Activated CD8-positive, alpha-beta memory T cell treated with anti-CD3 and anti-CD28 coated beads, Interleukin-2, amount 10 ng/mL, durations not matched to agents 7 days and 5 days (primary cell): ENCODE measurements around the gene EIF2D. TPM values are rescaled to one million over a fixed set of nuclear protein-coding genes. Genes with fewer than 3 reads are reported as not detected.
A peak's percentile ranks its signal among the peaks of the same experiment; 100 is the strongest.
"Not testable (repeated sequence)": the region's sequence is repeated elsewhere in the genome, so short reads cannot be mapped to it uniquely, and the experiment has no call there.

ENCODE experiments used
- ATAC-seq: fragments of 150-1000 bp; cut with Tn5 transposase; one replicate; pipeline ENCODE4 v1.10.0; 2021; ENCODE audit warnings: moderate library complexity
- CTCF ChIA-PET: fragments of 350-600 bp; sonication (Branson Sonifier 250); formaldehyde crosslinking; loops from one replicate; lab custom pipeline; 2021; ENCODE audit warnings: antibody characterized with exemption; lab: Charles Lee
- DNase-seq: peaks from one replicate; pipeline ENCODE4 v3.0.0-alpha.2; 2020
- H3K27ac Mint-ChIP-seq: one replicate; pipeline ENCODE4 v1.8.0; 2021; ENCODE audit warnings: mild to moderate bottlenecking, mixed read lengths
- H3K27me3 Mint-ChIP-seq: one replicate; pipeline ENCODE4 v1.8.0; 2021; ENCODE audit warnings: mixed read lengths
- H3K36me3 Mint-ChIP-seq: one replicate; pipeline ENCODE4 v1.8.0; 2021; ENCODE audit warnings: mild to moderate bottlenecking, mixed read lengths
- H3K4me1 Mint-ChIP-seq: one replicate; pipeline ENCODE4 v1.8.0; 2021; ENCODE audit warnings: mixed read lengths
- H3K4me3 Mint-ChIP-seq: one replicate; pipeline ENCODE4 v1.8.0; 2021; ENCODE audit warnings: mild to moderate bottlenecking, moderate library complexity, mixed read lengths
- H3K9me3 Mint-ChIP-seq: one replicate; pipeline ENCODE4 v1.8.0; 2022; ENCODE audit warnings: low read depth, mixed read lengths
- total RNA-seq, 2 experiments: library from RNA; stranded (reverse); gene quantifications; one replicate each; pipeline ENCODE4 v1.2.3, GENCODE V29; 2021

EIF2D gene
- total RNA-seq, 2 experiments from 2014 or later: 51.7 to 68.4 TPM

DNA sequence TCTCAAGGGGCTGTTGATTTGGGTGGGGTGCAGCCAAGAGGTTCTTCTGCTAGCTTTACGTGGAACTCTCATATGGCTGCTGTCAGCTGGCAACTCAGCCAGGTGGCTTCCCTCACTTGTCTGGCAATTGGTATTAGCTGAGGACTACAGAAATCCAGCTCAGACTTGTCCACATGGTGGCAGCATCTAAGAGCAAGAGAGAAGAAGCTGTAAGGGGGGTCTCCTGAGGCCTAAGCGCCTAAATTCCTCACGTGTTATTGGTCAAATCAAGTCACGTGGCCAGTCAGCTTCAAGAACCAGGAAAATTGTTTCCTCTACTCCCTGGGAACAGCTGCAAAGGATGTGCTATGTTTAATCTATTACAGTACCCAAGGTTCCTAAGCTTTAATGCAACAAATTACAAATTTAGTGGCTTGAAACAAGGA, 18.8 kb upstream of the EIF2D start:
- DNase-seq (peak; percentile 53), ATAC-seq (no peak)
- Mint-ChIP-seq H3K4me3 (no peak overlapping the region), H3K27me3 (peaks cover 35% of the 10 kb centered on the region), H3K9me3 (no peaks in the 10 kb centered on the region), H3K4me1 (peaks cover 15% of the 10 kb centered on the region), H3K27ac (no peak overlapping the region), H3K36me3 (peaks cover 1% of the 10 kb centered on the region)
- CTCF ChIA-PET: interaction anchor here (0.6 to 8.1 kb wide), 23 partner anchors 9 to 351 kb away, joined by 3 to 97 read pairs (median 4); partner anchors contain the start of gene EIF2D

DNA sequence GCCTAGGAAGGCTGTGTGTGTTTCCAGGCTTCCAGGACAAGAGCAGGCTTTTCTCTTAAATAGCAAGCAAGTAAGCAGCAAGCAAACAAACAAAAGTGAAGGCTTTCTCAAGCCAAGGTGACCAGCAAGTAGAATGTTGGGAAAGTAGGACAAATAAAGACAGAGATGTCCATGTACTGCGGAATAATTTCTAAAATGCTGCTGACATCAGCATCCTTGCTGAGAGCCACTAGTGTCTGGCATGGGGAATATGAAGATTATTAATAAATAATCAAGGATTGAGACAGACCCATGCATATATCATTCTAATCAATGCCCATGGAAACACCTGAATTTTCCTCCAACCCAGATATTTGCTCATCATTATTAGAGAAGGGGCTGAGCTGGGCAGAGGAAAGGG, 16.7 kb upstream of the EIF2D start:
- CTCF ChIA-PET: interaction anchor here (1.1 to 8.1 kb wide), 7 partner anchors 18 to 150 kb away, joined by 3 to 97 read pairs (median 3); partner anchors contain the start of gene EIF2D
- DNase-seq: no peak
- H3K36me3 Mint-ChIP-seq: peaks cover 3% of the 10 kb centered on the region
- H3K4me3 Mint-ChIP-seq: no peak overlapping the region
- H3K4me1 Mint-ChIP-seq: no peaks in the 10 kb centered on the region
- no peak for ATAC-seq
- peaks cover 2% of the 10 kb centered on the region for H3K9me3 Mint-ChIP-seq
- peaks cover 45% of the 10 kb centered on the region for H3K27me3 Mint-ChIP-seq
- no peak overlapping the region for H3K27ac Mint-ChIP-seq

DNA sequence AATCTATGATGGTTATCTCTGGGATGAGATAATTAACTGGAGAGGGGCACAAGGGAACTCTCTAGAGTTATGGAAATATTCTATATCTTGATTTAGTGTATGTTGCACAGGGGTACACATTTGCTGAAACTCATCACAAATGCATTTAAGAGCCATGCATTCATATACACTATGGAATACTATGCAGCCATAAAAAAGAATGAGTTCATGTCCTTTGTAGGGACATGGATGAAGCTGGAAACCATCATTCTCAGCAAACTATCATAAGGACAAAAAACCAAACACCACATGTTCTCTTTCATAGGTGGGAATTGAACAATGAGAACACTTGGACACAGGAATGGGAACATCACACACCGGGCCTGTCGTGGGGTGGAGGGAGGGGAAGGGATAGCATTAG, 14.1 kb upstream of the EIF2D start:
- not testable (repeated sequence) for H3K27ac Mint-ChIP-seq, DNase-seq, H3K4me3 Mint-ChIP-seq, H3K36me3 Mint-ChIP-seq, H3K4me1 Mint-ChIP-seq, ATAC-seq, H3K9me3 Mint-ChIP-seq
- H3K27me3 Mint-ChIP-seq: peaks cover 35% of the 10 kb centered on the region
- CTCF ChIA-PET: interaction anchor here (1.2 to 8.1 kb wide), 5 partner anchors 9 to 108 kb away, joined by 3 to 97 read pairs (median 7); partner anchors contain the start of genes DYRK3 and EIF2D

DNA sequence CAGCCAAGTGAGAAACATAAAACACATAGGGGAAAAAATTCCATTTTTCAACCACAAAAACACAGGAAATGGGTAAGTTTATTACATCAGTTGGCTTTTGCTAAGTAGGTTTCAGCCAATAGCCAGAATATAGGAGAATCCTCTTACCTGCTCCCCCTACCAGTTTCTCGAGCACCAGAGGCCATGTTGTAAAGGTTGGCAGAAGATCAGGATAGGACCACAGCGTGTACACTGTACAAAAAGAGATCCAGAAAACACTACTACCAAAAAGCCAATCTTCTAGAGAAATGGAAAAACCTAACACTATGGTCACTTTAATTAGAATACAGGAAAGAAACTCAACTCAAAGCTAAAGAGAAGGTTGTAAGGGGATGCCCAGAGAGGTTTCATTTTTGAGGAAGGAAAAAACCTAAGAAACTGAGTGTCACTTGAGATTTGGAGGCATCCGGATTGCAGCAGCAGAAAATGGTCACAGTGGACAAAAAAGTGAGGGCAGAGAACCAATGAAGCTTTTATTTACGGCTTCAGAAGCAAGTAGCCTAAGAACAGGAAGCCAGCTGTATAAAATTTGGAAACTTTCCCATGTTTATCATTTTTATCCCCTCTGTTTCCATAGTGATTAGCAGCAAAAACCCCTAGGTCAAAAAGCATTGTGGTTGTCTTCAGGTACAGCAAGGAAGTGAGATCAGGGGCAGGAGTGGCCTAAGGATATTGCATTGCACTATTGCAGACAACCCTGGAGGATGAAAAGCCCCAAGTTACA, 2.9 kb downstream of the EIF2D start:
- no peaks in the 10 kb centered on the region for H3K27me3 Mint-ChIP-seq
- CTCF ChIA-PET: interaction anchor here (0.6 to 8.3 kb wide), 18 partner anchors 17 to 895 kb away, joined by 3 to 63 read pairs (median 4); partner anchors contain the start of genes DYRK3 and MAPKAPK2
- H3K4me3 Mint-ChIP-seq: peak overlapping the region; percentile 32
- peaks cover 46% of the 10 kb centered on the region for H3K4me1 Mint-ChIP-seq
- no peak for ATAC-seq
- peaks cover 22% of the 10 kb centered on the region for H3K36me3 Mint-ChIP-seq
- H3K9me3 Mint-ChIP-seq: no peaks in the 10 kb centered on the region
- no peak for DNase-seq
- H3K27ac Mint-ChIP-seq: peak overlapping the region; percentile 86

DNA sequence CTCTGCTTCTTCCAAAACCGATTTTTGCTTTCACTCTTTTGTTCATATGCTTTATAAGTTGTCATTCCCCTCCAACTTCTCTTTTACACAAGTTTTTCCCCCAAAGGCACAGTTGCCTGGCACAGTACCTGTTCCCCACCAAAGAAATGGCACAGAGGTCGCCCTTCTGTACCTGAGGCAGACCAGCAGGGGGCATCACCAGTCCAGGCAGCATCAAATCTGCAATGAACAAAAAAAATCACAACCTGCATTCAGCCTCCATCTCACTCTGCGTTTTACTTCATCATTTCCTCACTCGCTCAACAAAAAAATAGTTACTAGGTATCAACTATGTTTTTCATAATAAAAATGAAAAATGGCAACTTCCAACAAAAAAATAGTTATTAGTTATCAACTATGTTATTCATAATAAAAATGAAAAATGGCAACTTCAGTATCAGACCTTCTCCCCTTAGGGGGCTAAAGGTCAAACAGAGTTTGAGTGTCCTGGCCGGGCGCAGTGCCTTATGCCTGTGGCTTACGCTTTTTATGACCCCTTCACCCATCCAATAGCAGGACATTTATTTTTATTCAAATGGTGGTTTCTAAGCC, 4.1 kb downstream of the EIF2D start:
- no peak for ATAC-seq
- Mint-ChIP-seq H3K4me3 (no peak overlapping the region), H3K9me3 (no peaks in the 10 kb centered on the region), H3K4me1 (peaks cover 46% of the 10 kb centered on the region), H3K27me3 (no peaks in the 10 kb centered on the region), H3K36me3 (peaks cover 25% of the 10 kb centered on the region), H3K27ac (peak overlapping the region; percentile 56)
- peak; percentile 76 for DNase-seq
- CTCF ChIA-PET: interaction anchor here (0.6 to 8.3 kb wide), 14 partner anchors 13 to 119 kb away, joined by 3 to 63 read pairs (median 4); partner anchors contain the start of gene DYRK3

DNA sequence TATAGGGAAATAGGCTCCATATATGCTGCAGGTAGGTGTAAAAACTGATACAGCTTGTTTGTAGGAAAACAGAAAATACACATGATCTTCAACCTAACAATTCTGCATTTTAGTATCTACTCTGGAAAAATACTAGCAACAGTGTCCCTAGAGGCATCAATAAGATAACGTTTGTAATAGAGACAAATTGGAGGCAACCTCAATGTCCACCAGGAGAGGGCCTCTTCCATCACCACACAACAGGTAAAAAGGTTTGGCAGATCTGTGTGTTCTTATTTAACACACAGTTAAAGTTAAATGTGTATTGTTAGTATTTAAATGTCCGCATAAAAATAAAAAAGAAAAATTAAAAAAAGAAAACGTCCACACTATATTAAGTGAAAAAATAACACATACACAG, 5.4 kb downstream of the EIF2D start:
- Mint-ChIP-seq H3K9me3 (no peaks in the 10 kb centered on the region), H3K4me3 (no peak overlapping the region), H3K4me1 (peaks cover 45% of the 10 kb centered on the region), H3K27ac (no peak overlapping the region), H3K27me3 (no peaks in the 10 kb centered on the region), H3K36me3 (peaks cover 31% of the 10 kb centered on the region)
- ATAC-seq: no peak
- CTCF ChIA-PET: interaction anchor here (1.0 to 8.3 kb wide), 12 partner anchors 14 to 305 kb away, joined by 3 to 63 read pairs (median 6); no protein-coding TSS in a partner anchor
- DNase-seq: peak; percentile 39

DNA sequence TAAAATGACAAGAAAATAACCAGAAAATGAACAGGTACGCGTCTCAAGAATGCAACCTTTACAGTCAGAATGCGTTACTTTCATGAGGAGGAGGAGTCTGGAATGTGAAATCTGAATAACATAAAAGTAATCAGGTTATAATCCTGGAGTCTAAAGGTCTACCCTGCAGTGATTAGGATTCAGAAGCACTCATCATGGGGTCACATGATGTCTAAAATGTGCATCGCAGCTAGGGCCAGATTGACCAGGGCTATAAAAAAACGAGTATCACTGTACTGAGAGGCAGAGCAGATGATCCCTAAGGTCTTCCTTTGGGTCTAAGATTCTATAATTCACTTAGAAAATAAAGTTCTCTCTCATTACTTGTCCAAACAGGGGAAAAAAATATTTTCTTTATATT, 7.4 kb downstream of the EIF2D start:
- DNase-seq: peak; percentile 0
- H3K36me3 Mint-ChIP-seq: peaks cover 29% of the 10 kb centered on the region

DNA sequence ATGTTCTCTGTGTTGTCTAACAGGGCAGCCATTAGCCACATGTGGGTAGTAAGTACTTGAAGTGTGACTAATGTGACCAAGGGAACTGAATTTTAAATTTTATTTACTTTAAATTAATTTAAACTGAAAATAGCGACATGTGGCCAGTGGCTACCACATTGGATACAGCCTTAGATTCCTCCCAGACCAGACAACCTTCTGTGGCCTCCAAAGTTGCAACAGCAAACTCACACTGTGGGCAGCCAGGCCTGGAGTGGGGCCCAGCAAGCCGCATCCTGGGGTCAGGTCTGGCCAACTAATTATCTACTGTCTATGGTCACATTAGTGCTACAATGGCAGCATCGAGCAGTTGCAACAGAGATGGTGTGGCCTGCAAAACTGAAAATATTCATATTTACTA, 11.7 kb downstream of the EIF2D start:
- DNase-seq (no peak), ATAC-seq (no peak)
- CTCF ChIA-PET: interaction anchor here (1.2 to 3.1 kb wide), 3 partner anchors 12 to 65 kb away, joined by 3 to 11 read pairs (median 10); partner anchors contain the start of gene EIF2D
- Mint-ChIP-seq H3K27me3 (no peaks in the 10 kb centered on the region), H3K4me1 (peaks cover 1% of the 10 kb centered on the region), H3K9me3 (no peaks in the 10 kb centered on the region), H3K27ac (no peak overlapping the region), H3K4me3 (no peak overlapping the region), H3K36me3 (peaks cover 25% of the 10 kb centered on the region)

More for the DNA sequence above, 7.4 kb downstream of the EIF2D start:
- no peak overlapping the region for H3K27ac Mint-ChIP-seq
- no peaks in the 10 kb centered on the region for H3K9me3 Mint-ChIP-seq
- CTCF ChIA-PET: interaction anchor here (0.9 to 2.7 kb wide), 2 partner anchors 30 to 125 kb away, joined by 4 to 9 read pairs; partner anchors contain the start of gene DYRK3
- H3K4me3 Mint-ChIP-seq: no peak overlapping the region
- H3K27me3 Mint-ChIP-seq: no peaks in the 10 kb centered on the region
- ATAC-seq: no peak
- H3K4me1 Mint-ChIP-seq: peaks cover 28% of the 10 kb centered on the region

DNA sequence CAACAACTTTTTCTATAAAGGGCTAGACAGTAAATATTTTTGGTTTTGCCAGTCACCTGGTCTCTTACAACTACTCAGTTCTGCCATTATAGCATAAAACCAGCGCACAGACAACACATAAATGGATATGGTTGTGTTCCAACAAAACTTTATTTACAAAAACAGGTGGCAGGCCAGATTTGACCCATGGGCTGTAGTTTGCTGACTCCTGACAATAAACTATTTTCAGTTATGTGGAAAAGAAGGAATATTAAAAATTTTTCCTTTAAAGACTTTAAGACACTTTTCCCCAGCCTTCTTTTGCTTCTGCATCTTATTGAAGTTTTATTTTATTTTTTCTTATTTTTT, 16.0 kb downstream of the EIF2D start:
- Mint-ChIP-seq H3K9me3 (no peaks in the 10 kb centered on the region), H3K4me1 (peaks cover 15% of the 10 kb centered on the region), H3K27me3 (no peaks in the 10 kb centered on the region), H3K27ac (no peak overlapping the region), H3K36me3 (peaks cover 37% of the 10 kb centered on the region), H3K4me3 (no peak overlapping the region)
- no peak for DNase-seq
- CTCF ChIA-PET: no interaction called here
- no peak for ATAC-seq

DNA sequence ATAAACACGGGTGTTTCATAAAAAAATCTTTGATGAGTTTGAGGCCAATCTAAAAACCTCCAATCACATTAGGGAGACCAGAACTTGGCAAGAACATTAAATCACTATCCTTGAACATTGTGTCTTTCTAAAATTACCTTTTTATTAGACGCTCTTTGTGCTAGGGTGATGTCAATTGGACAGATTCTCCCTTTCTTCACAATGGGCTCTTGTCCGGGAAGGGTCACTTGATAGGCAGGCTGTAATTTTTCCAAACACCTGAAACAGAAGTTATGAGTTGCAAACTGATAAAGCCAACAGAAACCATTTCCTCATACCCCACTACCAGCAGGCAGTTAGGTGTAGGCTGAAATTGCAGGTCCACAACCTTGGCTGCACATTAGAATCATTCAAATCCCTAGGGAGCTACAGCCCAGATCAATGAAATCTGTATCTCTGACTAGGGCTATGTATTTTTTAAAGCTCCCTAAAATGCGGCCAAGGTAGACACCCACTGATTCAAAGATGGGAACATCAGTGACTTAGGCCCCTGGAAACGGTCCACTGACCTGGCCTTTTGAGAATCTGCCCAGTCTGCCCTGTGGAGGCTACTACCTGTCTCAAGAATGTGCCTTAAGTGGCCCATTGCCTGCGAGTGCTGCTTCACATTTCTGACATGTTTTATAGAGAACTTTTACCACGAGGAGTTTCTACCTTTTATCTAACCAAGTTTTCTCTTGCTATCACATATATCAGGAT, 16.5 kb downstream of the EIF2D start:
- CTCF ChIA-PET: no interaction called here

DNA sequence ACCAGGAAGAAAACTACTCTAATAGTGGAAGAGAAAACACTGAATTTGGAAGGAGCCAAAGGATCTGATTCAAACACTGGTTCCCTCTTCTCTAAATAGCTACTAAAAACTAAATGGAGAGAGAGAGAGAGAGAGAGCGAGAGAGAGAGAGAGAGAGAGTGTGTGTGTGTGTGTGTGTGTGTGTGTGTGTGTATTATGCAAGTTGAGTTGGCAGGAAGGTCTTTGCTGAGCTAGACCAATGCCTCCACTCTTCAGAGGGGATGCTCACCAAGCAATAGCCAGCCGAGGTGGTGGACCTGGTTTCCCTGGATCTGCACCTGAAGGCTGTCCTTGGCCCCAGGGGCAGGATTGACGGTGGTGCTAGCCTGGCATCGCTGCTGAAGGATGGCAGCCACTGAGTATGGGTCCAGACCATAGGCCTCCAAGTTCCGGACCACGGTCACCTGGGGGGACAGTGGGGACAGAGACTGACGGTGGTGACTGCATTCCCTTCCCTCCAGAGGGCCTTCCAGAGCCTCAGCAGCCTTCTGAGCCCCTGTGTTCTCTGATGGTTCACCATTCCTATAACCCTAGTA, 18.8 kb downstream of the EIF2D start:
- H3K4me1 Mint-ChIP-seq: peaks cover 44% of the 10 kb centered on the region
- ATAC-seq (no peak), DNase-seq (no peak)
- no peak overlapping the region for H3K27ac Mint-ChIP-seq
- H3K36me3 Mint-ChIP-seq: peaks cover 50% of the 10 kb centered on the region
- no peaks in the 10 kb centered on the region for H3K27me3 Mint-ChIP-seq
- H3K9me3 Mint-ChIP-seq: no peaks in the 10 kb centered on the region
- CTCF ChIA-PET: interaction anchor here (1.2 to 3.0 kb wide), 8 partner anchors 9 to 114 kb away, joined by 3 to 26 read pairs (median 6); partner anchors contain the start of gene EIF2D
- no peak overlapping the region for H3K4me3 Mint-ChIP-seq

More for the DNA sequence above, 16.5 kb downstream of the EIF2D start:
- ATAC-seq: no peak
- peaks cover 21% of the 10 kb centered on the region for H3K4me1 Mint-ChIP-seq
- H3K4me3 Mint-ChIP-seq: no peak overlapping the region
- peaks cover 41% of the 10 kb centered on the region for H3K36me3 Mint-ChIP-seq
- H3K9me3 Mint-ChIP-seq: no peaks in the 10 kb centered on the region
- no peaks in the 10 kb centered on the region for H3K27me3 Mint-ChIP-seq
- H3K27ac Mint-ChIP-seq: no peak overlapping the region
- DNase-seq: no peak

DNA sequence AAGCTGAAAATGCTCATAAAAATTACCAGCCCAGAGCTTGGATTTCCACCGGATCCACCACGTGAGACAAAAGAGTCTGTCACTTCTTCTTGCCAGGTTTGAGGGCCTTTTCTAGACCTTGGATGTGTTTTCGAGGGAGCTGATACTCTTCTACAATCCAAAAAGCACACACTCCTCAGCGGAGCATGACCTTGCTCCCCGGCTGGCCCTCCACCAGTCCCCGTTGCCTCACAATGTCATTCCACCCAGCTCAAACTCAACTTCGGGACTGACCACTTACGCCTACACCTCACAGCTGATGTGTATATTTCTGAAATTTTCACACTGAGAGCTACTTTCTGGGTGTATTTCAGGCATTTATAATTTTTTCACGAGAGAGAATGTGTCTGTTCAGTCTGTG, 20.6 kb downstream of the EIF2D start:
- no peaks in the 10 kb centered on the region for H3K9me3 Mint-ChIP-seq
- peaks cover 59% of the 10 kb centered on the region for H3K4me1 Mint-ChIP-seq
- H3K27ac Mint-ChIP-seq: peak overlapping the region; percentile 56
- peaks cover 59% of the 10 kb centered on the region for H3K36me3 Mint-ChIP-seq
- no peaks in the 10 kb centered on the region for H3K27me3 Mint-ChIP-seq
- no peak overlapping the region for H3K4me3 Mint-ChIP-seq
- no peak for DNase-seq
- no peak for ATAC-seq
- CTCF ChIA-PET: interaction anchor here (0.8 to 3.0 kb wide), 18 partner anchors 8 to 122 kb away, joined by 3 to 26 read pairs (median 4); partner anchors contain the start of genes EIF2D and IKBKE
